GM18867 (cell line): Measurements from ENCODE around the gene POU3F1.

Source experiments
- ATAC-seq: cut with Tn5 transposase; IDR thresholded peaks from one replicate; pipeline ENCODE4 v1.9.1; 2021; ENCODE audit warnings: mild to moderate bottlenecking, moderate library complexity; ENCODE audit not compliant: unreplicated experiment

Gene POU3F1

DNA sequence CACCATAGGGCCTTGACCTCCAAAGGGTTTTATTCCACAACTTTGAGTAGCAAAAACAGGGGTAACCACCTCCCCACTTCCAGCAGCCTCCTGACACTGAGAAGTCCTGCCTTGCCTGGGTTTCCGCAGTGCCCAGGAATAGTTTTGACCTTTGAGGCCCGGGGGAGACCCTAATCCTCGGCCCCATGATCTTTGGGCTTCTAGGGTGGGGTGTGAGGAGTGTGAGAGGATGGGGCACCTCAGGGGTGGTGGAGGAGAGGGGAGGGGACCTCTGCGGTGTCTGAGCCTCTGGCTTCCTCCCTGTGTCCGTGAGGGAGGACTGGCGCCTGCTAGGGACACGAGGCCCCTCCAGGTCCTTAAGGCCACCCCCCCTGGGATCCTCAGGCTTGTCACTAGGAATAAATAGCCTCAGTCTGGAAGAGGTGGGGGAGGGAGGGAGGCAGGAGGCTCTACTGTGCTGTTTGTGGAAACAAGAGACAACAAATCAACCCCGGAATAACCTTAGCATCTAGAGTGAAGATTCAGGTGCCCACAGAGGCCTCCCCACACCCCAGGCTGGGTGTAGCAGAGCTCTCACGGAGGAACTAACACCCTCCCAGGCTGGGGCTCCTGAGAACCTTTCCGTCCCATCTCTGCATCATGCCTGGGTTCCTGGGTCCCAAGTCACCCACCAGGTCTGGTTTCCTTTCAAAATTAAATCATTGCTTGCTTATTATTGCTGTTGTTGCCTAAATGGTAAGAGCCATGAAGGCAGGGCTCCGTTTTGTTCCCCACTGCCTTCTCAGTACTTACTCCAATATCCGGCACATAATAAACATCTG lies 40.4 kb downstream of the POU3F1 start:
- ATAC-seq = no peak

GRCh38 chr1:38005195-38006007 lies 41.2 kb downstream of the POU3F1 start, which contains the start of gene FHL3:
Gene FHL3, minus strand, starts transcription at chr1:38005514. Its CDS starts 6,102 bp downstream, at chr1:37999412.
- no peak for ATAC-seq

DNA sequence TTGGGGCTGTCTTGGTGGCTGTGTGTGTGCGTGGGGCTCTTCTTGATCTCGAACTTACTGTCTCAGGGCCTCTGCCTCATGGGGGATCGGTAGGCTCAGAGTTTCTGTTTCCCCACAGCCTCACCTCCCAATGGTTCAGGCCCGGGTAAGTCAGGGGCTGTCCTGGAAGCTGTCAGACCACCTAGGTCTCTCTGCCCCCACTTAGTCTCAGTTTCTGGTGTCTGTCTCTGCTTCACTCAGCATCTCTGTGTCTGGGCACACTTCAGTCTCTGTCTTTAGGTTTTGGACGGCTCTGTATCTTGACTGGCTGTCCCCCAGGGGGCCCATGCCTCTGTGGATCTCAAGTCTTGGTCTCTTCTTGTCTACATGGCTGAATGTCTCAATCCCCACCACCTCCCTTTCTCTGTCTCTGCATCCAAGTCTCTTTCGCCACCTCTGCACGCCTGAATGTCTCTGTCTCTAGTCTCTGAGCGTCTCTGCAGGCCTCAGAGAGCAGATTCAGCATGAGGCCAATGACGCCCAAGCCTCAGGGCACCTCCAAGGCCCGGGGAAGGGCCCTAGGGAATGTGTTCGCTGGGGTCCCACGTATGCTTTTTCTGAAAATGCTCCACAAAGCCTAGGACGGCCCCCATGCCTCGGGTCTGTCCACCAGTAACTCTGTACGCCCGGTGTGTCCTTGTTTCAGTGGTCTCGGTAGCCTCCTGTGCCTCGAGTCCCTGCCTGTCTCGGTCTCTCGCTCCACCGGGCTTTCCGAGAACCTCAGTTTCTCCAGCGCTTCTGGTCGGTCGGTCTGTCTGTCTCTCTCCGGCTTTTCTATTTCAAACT lies 42.1 kb downstream of the POU3F1 start:
- ATAC-seq = no peak

DNA sequence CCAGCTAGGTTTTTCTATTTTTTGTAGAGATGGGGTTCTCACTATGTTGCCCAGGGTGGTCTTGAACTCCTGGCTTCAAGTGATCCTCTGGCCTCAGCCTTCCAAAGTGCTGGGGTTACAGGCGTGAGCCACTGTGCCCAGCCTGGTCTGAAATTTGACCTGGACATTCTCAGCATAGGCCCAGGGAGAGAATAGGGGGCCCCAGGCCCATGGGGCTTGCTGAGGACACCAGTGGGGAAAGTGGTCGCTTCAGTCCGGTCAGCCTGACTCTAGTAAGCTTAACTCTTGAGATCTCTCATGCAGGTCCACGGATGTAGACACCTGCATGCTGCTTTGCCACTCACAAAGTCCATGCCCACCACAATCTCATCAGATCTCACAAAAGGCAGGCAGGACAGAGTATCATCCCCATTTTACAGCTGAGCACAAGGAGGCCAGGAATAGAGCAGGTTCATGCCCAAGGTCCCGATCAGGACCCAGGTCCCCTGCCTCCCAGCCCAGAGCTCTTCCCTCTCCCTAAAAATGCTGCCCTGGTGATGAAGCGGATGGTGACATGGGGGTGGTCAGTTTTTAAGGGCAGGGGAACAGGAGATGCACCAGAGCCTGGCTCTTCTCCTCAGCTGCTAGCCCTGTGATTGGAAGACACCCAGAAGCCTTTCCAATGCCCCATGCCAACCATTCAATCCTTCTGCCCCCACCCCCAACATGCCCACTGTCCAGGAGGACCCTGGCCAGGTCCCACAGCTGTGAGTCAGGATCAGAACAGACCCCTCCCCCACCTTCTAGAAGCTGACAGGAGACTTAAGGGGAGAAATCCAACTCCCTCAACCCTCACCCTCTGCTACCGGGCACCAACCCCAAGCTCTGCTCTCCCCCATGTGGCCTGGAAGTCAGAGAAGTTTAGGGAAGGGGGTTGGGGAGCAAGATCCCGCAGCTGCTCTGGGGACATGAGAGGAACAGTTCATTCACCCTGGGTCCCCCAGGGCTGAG lies 43.0 kb downstream of the POU3F1 start:
- ATAC-seq = no peak

DNA sequence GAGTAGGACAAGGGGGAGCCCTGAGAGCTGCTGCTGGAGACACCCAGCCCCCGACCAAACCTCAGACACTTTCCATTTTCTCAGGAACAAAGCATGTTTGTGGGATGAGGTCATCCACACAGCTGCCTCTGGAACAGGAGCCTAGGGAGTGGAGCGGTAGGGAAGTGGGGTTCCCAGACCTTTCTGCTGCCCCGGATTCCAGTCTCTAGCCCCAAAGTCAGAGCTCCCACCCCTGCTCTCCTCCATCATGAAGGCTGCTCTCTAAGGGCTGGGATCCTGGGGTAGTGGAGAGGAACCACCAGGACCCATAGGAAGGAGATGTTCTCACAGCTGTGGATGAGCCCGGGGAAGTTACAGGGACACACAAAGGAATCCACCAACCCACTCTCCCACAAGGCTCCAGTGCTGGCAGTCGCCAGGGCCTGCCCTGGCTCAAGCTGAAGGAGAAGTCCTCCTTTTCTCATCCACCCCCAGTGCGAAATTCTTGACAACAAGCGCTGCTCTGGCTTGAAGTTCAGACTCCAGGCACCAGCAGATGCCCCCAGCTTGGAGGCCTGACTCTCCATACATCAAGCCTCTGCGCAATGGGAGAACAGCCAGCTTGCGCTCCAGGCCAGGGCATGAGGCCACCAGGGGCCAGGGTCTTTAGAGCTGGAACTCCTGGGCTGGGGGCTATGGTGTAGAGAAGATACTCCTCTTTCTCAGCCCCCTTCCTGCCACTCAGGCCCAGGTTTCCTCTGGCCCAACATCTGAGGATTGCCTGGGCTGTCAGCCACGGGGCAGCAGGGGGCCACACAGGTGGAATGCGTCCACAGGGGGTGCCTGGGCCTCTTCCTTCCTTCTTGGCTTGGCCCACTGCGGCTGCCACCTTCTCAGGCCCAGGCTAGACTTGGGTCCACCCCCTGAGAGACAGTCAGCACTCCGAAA lies 45.8 kb downstream of the POU3F1 start:
- ATAC-seq = no peak

GRCh38 chr1:38000233-38000528 lies 46.4 kb downstream of the POU3F1 start:
- no peak for ATAC-seq

- ATAC-seq = no peak
These were observed 47.0 kb downstream of the POU3F1 start for GRCh38 chr1:37999430-38000232.

- ATAC-seq = no peak
These were observed 47.6 kb downstream of the POU3F1 start for GRCh38 chr1:37998913-37999429.

DNA sequence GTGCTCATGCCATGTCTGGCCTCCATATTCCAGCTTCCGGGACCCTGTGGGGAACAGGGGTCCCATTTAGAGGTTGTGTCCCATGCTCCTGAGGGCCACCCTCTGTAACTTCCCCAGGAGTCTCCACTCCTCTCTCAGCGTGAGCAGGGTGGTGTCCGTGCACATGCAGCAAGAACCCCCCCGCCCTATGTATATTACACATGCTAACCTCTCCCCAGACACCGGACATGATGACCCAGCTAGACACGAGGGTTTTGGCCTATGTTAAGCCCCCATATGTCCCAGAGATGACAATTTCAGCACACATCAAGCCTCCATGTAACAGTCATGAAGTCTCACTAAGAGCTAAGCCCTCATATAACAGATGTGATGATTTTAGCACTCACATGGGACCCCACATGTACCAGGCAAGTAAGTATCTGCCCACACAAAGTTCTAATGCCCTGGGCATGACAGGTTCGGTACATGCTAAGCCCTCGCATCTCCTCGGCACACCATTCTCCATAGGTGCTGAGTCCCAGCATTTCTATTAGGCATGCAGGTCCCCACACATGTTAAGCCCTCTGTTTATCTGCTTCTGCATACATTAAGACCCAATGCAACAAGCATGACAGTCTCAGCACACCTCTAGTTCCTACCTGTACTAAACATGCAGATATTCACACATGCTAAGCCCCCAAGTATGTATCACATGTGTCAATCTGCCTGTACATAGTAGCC lies 48.3 kb downstream of the POU3F1 start:
- no peak for ATAC-seq

DNA sequence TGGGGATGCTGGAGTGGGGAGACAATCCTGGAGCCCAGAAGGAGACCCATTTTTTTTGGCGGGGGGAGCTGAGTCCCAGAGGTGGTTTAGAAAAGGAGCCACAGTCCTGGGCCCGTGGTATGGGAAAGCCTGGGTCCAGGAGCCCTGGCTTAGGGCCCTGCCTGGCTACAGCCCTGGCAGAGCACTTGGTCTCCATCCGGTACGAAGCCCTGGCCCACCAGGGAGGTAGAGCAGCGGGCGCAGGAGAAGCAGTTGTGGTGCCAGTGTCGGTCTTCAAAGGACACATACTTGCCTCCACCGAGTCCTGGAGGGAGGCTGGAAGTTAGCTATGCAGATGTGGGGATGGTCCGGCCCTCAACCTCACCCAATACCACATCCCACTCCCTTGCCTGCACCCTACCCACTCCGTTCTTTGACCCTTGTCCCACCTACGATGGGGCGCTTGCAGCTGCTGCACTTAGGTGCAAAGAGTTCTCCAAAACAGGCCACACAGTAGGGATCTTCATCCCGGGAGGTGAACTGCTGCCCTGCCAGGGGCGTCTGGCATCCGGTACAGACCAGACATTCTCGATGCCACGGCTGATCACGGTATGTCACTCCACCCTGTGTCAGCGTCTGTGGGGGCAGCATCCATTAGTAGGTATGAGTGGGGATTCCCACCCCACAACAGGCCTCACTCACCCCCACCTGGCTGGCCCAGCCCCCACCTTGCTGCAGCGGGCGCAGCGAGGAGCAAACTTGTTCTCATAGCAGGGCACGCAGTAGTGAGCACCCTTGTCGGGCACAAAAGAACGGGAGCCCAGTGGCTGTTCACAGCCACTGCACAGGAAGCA lies 49.1 kb downstream of the POU3F1 start:
- no peak for ATAC-seq

DNA sequence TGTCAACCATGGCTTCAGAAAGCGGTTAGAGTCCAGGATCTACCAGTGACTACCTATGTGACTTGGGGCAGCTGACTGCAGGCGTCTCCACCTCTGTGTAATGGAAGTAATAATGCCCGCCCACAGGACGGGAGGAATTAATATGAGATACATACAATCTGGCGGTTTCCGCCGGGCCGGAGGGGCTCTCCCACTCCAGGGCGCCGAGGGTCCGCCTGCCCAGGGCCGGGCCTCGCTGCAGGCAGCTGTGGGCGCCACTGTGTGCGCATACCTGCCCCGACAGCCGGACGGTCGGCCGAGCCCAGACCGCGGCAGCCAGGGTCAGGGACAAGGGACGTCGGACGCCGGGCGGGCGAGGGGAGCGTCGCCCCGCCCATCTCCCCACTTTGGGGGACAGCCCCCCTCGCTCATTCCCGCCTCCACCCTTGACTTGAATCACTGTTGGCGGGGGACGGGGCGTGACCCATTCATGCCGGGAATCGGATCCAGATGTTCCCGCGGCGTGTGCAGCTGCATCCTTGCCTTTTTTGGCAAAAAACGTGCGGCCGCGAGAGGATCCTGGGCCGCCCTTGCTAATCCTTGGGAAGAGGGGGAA lies 50.7 kb downstream of the POU3F1 start:
- no peak for ATAC-seq

DNA sequence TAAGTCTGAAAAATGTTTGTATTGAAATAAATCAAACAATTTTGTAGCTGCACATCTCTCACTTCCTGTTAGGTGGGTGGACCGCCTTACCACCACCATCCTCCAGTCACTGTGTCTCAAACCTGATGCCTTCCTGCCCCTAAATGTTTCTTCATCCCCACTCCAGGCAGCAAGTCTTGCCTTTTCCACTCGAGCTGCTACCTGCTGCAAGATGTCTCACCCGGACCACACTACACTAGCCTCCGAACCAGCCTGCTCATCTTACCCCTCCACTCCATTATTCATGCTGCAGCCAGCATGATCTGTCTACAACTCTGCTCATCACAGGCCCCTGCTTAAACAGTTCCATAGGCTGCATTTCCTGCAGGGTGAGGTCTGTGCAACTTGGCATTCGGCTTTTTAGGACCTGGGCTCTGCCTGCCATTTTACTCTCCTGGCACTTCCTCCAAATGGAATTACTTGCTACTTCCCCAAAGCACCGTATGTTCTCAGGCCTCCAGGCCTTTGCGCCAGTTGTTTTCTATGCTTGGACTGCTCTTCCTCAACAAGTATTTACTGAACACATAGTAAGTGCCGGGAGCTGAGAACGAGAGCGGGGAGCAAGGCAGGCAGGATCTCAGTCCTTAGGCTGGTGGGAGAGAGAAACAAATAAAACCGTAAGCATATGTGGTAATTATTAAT lies 51.6 kb downstream of the POU3F1 start:
- ATAC-seq = no peak
